GM12878 (cell line): ENCODE measurements around the gene SCYGR5.

ENCODE experiments used
- ETV6 ChIP-seq, 2 experiments: fragments of 450-650 bp in 1 of 2; IDR thresholded peaks in 1 of 2; conservative IDR thresholded peaks in 1 of 2; 2 replicates each; pipeline ENCODE4 v1.6.1; 2014; ENCODE audit warnings: antibody characterized with exemption in 1 of 2, borderline replicate concordance in 1 of 2, low read depth in 1 of 2, mild to moderate bottlenecking in 1 of 2, moderate library complexity in 1 of 2
- FOXK2 ChIP-seq: fragments of 450-650 bp; IDR thresholded peaks from 2 replicates; pipeline ENCODE4 v1.6.1; 2017; ENCODE audit warnings: mild to moderate bottlenecking, moderate library complexity
- FOXM1 ChIP-seq: IDR thresholded peaks from 2 replicates; pipeline ENCODE4 v1.6.1; 2012; ENCODE audit warnings: low read depth, mild to moderate bottlenecking, inconsistent platforms, low read length, moderate library complexity
- HDAC2 ChIP-seq: fragments of 200-600 bp; sonication (generic); IDR thresholded peaks from 2 replicates; pipeline ENCODE4 v1.6.1; 2017
- SIN3A ChIP-seq: IDR thresholded peaks from 2 replicates; pipeline ENCODE4 v1.6.1; 2012; ENCODE audit warnings: low read depth, low read length, improper control_type of control experiment
- SPI1 ChIP-seq: IDR thresholded peaks from 2 replicates; pipeline ENCODE4 v1.6.1; 2011; ENCODE audit warnings: low read depth, mild to moderate bottlenecking, low read length, moderate library complexity, borderline replicate concordance; ENCODE audit not compliant: insufficient read depth
- TF ChIP-seq, protein P1 (sequence below), 3 experiments: IDR thresholded peaks in 2 of 3; conservative IDR thresholded peaks in 1 of 3; 2 replicates each; pipeline ENCODE4 v1.5.1; 2011; ENCODE audit warnings: low read depth in 3 of 3, low read length in 3 of 3, mild to moderate bottlenecking in 3 of 3, control low read depth in 2 of 3, moderate library complexity in 2 of 3, inconsistent platforms in 1 of 3, mixed read lengths in 1 of 3; ENCODE audit not compliant: control insufficient read depth in 2 of 3, insufficient read depth in 1 of 3; ENCODE audit errors: extremely low read depth in 1 of 3

DNA sequence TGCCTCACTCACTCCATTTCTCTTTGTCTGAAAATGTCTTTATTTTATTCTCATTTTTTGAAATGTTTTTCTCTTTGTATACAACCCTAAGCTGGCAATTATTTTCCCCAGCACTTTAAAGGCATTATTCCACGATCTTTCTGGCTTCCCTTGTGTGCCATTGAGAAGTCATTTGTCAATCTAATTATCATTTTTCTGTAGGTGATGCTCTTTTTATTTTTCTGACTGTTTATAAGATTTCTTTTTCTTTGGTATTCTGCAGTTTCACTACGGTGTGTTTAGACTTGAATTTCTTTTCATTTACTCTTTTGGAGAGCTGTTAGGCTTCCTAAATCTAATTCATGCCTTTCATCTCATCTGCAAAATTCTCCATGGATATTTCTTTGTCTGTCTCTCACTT is 41.2 kb upstream of the SCYGR5 start:
- TF ChIP-seq, protein P1, sequence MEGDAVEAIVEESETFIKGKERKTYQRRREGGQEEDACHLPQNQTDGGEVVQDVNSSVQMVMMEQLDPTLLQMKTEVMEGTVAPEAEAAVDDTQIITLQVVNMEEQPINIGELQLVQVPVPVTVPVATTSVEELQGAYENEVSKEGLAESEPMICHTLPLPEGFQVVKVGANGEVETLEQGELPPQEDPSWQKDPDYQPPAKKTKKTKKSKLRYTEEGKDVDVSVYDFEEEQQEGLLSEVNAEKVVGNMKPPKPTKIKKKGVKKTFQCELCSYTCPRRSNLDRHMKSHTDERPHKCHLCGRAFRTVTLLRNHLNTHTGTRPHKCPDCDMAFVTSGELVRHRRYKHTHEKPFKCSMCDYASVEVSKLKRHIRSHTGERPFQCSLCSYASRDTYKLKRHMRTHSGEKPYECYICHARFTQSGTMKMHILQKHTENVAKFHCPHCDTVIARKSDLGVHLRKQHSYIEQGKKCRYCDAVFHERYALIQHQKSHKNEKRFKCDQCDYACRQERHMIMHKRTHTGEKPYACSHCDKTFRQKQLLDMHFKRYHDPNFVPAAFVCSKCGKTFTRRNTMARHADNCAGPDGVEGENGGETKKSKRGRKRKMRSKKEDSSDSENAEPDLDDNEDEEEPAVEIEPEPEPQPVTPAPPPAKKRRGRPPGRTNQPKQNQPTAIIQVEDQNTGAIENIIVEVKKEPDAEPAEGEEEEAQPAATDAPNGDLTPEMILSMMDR (IDR thresholded peaks at IDR 0.05 in 2 of 3, conservative IDR thresholded peaks at IDR 0.05 in 1 of 3; ENCODE audit: control insufficient read depth in 2 of 3, extremely low read depth in 1 of 3, insufficient read depth in 1 of 3, low read depth in 3 of 3, low read length in 3 of 3): no peak
- TF ChIP-seq HDAC2 (no peak), FOXK2 (no peak), FOXM1 (no peak), SIN3A (no peak), SPI1 (no peak), ETV6 (conservative IDR thresholded peaks at IDR 0.05 in 1 of 2, IDR thresholded peaks at IDR 0.05 in 1 of 2; ENCODE audit: borderline replicate concordance in 1 of 2, low read depth in 1 of 2) (no peak)
